Ovary (tissue), 3 donors: Measurements from ENCODE around the gene TNFSF13.
A peak's percentile ranks its signal among the peaks of the same experiment; 100 is the strongest.

ENCODE experiments used
- EP300 ChIP-seq: sonication (generic); formaldehyde crosslinking; IDR thresholded peaks from one replicate; pipeline ENCODE4 v1.6.1; 2017; ENCODE audit warnings: antibody characterized with exemption
- POLR2A ChIP-seq: fragments of 450-650 bp; IDR thresholded peaks from one replicate; pipeline ENCODE4 v1.6.1; 2017; ENCODE audit warnings: antibody characterized with exemption, mild to moderate bottlenecking, moderate library complexity
- TF ChIP-seq, protein P1 (sequence below), 3 donors: fragments of 450-650 bp in 2 of 3; fragments of 200-600 bp in 1 of 3; IDR thresholded peaks; one replicate each; pipeline versions ENCODE4 v1.5.1 to v1.8.0; 2016 to 2022; ENCODE audit warnings: antibody characterized with exemption in 3 of 3, mild to moderate bottlenecking in 1 of 3
- donor health status: DM: no; HTN: no; CAD: no.

DNA sequence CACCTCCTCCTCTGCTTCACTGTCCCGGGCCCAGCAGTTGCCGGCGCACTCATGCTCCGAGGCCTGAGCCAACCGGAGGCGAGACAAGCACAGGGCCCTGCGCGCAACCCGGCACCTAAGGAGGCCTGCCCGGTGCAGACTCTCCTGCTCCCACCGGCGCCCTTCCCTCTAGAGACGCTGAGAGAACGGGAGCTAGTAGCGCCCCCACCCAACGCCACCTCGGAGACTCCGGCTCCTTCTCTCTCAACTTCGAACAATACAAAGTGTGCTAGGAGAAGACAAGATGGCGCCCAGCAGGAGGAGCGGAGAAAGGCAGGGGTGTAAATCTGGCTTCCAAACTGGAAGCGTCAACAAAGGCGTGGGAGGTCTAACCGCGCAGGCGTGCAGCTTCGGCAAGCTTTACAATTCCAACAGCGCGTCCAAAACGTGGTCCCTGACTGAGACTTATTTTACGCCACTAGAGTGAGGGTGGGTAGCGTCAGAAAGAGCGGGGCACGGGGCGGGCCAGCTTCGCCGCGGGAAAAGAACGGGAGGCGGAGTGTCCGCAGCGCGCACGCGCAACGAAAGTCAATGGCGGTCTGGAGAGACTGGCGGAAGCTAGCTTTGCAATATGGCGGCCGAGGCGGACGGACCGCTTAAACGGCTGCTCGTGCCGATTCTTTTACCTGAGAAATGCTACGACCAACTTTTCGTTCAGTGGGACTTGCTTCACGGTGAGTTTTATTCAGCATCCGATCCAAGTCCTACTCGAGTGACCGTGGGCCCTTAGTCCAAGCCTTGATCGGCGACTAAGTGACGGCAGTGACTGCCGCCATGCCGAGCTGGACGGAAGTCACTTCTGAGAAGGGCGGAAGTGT lies 24.9 kb downstream of the TNFSF13 start, which contains the start of gene MPDU1:
- TF ChIP-seq, protein P1, sequence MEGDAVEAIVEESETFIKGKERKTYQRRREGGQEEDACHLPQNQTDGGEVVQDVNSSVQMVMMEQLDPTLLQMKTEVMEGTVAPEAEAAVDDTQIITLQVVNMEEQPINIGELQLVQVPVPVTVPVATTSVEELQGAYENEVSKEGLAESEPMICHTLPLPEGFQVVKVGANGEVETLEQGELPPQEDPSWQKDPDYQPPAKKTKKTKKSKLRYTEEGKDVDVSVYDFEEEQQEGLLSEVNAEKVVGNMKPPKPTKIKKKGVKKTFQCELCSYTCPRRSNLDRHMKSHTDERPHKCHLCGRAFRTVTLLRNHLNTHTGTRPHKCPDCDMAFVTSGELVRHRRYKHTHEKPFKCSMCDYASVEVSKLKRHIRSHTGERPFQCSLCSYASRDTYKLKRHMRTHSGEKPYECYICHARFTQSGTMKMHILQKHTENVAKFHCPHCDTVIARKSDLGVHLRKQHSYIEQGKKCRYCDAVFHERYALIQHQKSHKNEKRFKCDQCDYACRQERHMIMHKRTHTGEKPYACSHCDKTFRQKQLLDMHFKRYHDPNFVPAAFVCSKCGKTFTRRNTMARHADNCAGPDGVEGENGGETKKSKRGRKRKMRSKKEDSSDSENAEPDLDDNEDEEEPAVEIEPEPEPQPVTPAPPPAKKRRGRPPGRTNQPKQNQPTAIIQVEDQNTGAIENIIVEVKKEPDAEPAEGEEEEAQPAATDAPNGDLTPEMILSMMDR (IDR thresholded peaks at IDR 0.05) = peak in 1 of 3 donors; percentile 3
- peak; percentile 35 for TF ChIP-seq POLR2A
- no peak for TF ChIP-seq EP300
